ENCODE results near the gene TTC33.
"Not testable (repeated sequence)": the region's sequence is repeated elsewhere in the genome, so short reads cannot be mapped to it uniquely, and the experiment has no call there.

TTC33 gene

GRCh38 chr5:40755407-40756365 lies at the start of gene TTC33:
TSS of gene TTC33 (minus strand) at chr5:40755961. CDS start at chr5:40747018, 8,943 bp downstream.
- DNase-seq, result peak; percentile 92 to 93

- no peak for DNase-seq
Observed at GRCh38 chr5:40801771-40802562, 46.2 kb upstream of the TTC33 start.

- no peak for DNase-seq
Observed at GRCh38 chr5:40799258-40799657, 43.5 kb upstream of the TTC33 start.

GRCh38 chr5:40798801-40799210 lies 43.0 kb upstream of the TTC33 start:
- DNase-seq, result no peak

GRCh38 chr5:40798012-40798800 lies 42.4 kb upstream of the TTC33 start, which contains the start of gene PRKAA1:
TSS of gene PRKAA1 (minus strand) at chr5:40798374. CDS start at chr5:40798189, 185 bp downstream.
- DNase-seq, result peak; percentile 89

- peak; percentile 80 to 86 for DNase-seq
Observed at GRCh38 chr5:40797273-40798011, 41.7 kb upstream of the TTC33 start.

GRCh38 chr5:40796487-40796889 lies 40.7 kb upstream of the TTC33 start:
- no peak for DNase-seq

- not testable (repeated sequence) for DNase-seq
Observed at GRCh38 chr5:40794877-40795276, 39.1 kb upstream of the TTC33 start.

GRCh38 chr5:40794340-40794739 lies 38.6 kb upstream of the TTC33 start:
- not testable (repeated sequence) for DNase-seq

- not testable (repeated sequence) for DNase-seq
Observed at GRCh38 chr5:40792691-40793090, 36.9 kb upstream of the TTC33 start.

GRCh38 chr5:40791715-40792139 lies 36.0 kb upstream of the TTC33 start:
- DNase-seq, result no peak

- no peak for DNase-seq
Observed at GRCh38 chr5:40790947-40791593, 35.3 kb upstream of the TTC33 start.

- not testable (repeated sequence) for DNase-seq
Observed at GRCh38 chr5:40788941-40789340, 33.2 kb upstream of the TTC33 start.

GRCh38 chr5:40787986-40788385 lies 32.2 kb upstream of the TTC33 start:
- DNase-seq, result no peak

- DNase-seq, result not testable (repeated sequence)
Observed at GRCh38 chr5:40786664-40787063, 30.9 kb upstream of the TTC33 start.

GRCh38 chr5:40784916-40785315 lies 29.2 kb upstream of the TTC33 start:
- DNase-seq, result no peak

GRCh38 chr5:40784027-40784653 lies 28.4 kb upstream of the TTC33 start:
- no peak for DNase-seq

- DNase-seq, result no peak
Observed at GRCh38 chr5:40781843-40782409, 26.2 kb upstream of the TTC33 start.

GRCh38 chr5:40780858-40781257 lies 25.1 kb upstream of the TTC33 start:
- DNase-seq, result no peak

- no peak for DNase-seq
Observed at GRCh38 chr5:40780199-40780598, 24.4 kb upstream of the TTC33 start.
